ENCODE measurements around the gene TSC1. TPM values are rescaled to one million over a fixed set of nuclear protein-coding genes. Genes with fewer than 3 reads are reported as not detected.

TSC1 gene
- total and polyA plus RNA-seq, 2 experiments from 2014 or later = 23.7 to 48.0 TPM

- Histone ChIP-seq H3K4me3 (no peak overlapping the region), H3K27ac (ENCODE audit: low read depth) (no peak overlapping the region), H3K36me3 (ENCODE audit: insufficient read depth) (no peaks in the 10 kb centered on the region), H3K9me2 (ENCODE audit: insufficient read depth) (no peaks in the 10 kb centered on the region), H4K20me1 (replicated peaks; ENCODE audit: insufficient read depth) (no peaks in the 10 kb centered on the region), H3K4me1 (ENCODE audit: insufficient read depth) (0 out of 2 replicates have a peak, but pooled peaks cover 9% of the 10 kb centered on the region), H3K79me2 (replicated peaks; ENCODE audit: insufficient read depth) (no peaks in the 10 kb centered on the region), H3F3A (replicated peaks; ENCODE audit: low read depth) (no peaks in the 10 kb centered on the region), H2AFZ (no peak overlapping the region), H3K4me2 (no peak overlapping the region), H3K27me3 (ENCODE audit: insufficient read depth) (no peaks in the 10 kb centered on the region)
- H3K36me3 Mint-ChIP-seq (ENCODE audit: low read depth) = no peaks in the 10 kb centered on the region
- peak; percentile 70 for ATAC-seq
- TF ChIP-seq CTCF (conservative IDR thresholded peaks at IDR 0.05; ENCODE audit: low read depth in 2 of 2) (no peak; a peak in 1 of 4 replicates), CREB1 (CRISPR knock-in tag; IDR thresholded peaks at IDR 0.05; ENCODE audit: low read depth) (no peak), EZH2phosphoT487 (IDR thresholded peaks at IDR 0.05; ENCODE audit: unreplicated experiment) (no peak), POLR2AphosphoS5 (IDR thresholded peaks at IDR 0.05; ENCODE audit: low read depth) (no peak), REST (IDR thresholded peaks at IDR 0.05; ENCODE audit: unreplicated experiment) (no peak), ZNF331 (CRISPR knock-in tag; IDR thresholded peaks at IDR 0.05; ENCODE audit: low read depth) (no peak), STAT1 (IDR thresholded peaks at IDR 0.05; ENCODE audit: unreplicated experiment) (no peak), EZH2 (IDR thresholded peaks at IDR 0.05; ENCODE audit: low read depth, unreplicated experiment) (no peak), ZNF114 (CRISPR knock-in tag; IDR thresholded peaks at IDR 0.05) (no peak), JUNB (IDR thresholded peaks at IDR 0.05; ENCODE audit: unreplicated experiment) (no peak), NANOG (IDR thresholded peaks at IDR 0.05; ENCODE audit: borderline replicate concordance) (no peak)
- TF ChIP-seq, protein P1, sequence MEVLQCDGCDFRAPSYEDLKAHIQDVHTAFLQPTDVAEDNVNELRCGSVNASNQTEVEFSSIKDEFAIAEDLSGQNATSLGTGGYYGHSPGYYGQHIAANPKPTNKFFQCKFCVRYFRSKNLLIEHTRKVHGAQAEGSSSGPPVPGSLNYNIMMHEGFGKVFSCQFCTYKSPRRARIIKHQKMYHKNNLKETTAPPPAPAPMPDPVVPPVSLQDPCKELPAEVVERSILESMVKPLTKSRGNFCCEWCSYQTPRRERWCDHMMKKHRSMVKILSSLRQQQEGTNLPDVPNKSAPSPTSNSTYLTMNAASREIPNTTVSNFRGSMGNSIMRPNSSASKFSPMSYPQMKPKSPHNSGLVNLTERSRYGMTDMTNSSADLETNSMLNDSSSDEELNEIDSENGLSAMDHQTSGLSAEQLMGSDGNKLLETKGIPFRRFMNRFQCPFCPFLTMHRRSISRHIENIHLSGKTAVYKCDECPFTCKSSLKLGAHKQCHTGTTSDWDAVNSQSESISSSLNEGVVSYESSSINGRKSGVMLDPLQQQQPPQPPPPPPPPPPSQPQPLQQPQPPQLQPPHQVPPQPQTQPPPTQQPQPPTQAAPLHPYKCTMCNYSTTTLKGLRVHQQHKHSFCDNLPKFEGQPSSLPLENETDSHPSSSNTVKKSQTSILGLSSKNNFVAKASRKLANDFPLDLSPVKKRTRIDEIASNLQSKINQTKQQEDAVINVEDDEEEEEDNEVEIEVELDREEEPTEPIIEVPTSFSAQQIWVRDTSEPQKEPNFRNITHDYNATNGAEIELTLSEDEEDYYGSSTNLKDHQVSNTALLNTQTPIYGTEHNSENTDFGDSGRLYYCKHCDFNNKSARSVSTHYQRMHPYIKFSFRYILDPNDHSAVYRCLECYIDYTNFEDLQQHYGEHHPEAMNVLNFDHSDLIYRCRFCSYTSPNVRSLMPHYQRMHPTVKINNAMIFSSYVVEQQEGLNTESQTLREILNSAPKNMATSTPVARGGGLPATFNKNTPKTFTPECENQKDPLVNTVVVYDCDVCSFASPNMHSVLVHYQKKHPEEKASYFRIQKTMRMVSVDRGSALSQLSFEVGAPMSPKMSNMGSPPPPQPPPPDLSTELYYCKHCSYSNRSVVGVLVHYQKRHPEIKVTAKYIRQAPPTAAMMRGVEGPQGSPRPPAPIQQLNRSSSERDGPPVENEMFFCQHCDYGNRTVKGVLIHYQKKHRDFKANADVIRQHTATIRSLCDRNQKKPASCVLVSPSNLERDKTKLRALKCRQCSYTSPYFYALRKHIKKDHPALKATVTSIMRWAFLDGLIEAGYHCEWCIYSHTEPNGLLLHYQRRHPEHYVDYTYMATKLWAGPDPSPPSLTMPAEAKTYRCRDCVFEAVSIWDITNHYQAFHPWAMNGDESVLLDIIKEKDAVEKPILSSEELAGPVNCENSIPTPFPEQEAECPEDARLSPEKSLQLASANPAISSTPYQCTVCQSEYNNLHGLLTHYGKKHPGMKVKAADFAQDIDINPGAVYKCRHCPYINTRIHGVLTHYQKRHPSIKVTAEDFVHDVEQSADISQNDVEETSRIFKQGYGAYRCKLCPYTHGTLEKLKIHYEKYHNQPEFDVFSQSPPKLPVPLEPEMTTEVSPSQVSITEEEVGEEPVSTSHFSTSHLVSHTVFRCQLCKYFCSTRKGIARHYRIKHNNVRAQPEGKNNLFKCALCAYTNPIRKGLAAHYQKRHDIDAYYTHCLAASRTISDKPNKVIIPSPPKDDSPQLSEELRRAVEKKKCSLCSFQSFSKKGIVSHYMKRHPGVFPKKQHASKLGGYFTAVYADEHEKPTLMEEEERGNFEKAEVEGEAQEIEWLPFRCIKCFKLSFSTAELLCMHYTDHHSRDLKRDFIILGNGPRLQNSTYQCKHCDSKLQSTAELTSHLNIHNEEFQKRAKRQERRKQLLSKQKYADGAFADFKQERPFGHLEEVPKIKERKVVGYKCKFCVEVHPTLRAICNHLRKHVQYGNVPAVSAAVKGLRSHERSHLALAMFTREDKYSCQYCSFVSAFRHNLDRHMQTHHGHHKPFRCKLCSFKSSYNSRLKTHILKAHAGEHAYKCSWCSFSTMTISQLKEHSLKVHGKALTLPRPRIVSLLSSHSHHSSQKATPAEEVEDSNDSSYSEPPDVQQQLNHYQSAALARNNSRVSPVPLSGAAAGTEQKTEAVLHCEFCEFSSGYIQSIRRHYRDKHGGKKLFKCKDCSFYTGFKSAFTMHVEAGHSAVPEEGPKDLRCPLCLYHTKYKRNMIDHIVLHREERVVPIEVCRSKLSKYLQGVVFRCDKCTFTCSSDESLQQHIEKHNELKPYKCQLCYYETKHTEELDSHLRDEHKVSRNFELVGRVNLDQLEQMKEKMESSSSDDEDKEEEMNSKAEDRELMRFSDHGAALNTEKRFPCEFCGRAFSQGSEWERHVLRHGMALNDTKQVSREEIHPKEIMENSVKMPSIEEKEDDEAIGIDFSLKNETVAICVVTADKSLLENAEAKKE (CRISPR knock-in tag; IDR thresholded peaks at IDR 0.05) = no peak
- TF ChIP-seq, protein P2, sequence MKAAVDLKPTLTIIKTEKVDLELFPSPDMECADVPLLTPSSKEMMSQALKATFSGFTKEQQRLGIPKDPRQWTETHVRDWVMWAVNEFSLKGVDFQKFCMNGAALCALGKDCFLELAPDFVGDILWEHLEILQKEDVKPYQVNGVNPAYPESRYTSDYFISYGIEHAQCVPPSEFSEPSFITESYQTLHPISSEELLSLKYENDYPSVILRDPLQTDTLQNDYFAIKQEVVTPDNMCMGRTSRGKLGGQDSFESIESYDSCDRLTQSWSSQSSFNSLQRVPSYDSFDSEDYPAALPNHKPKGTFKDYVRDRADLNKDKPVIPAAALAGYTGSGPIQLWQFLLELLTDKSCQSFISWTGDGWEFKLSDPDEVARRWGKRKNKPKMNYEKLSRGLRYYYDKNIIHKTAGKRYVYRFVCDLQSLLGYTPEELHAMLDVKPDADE (IDR thresholded peaks at IDR 0.05) = no peak
- peaks cover 26% of the 10 kb centered on the region for H3K4me1 Mint-ChIP-seq
- DNase-seq (ENCODE audit: low spot score) = no peak
- H3K9me3 Mint-ChIP-seq = no peaks in the 10 kb centered on the region
- H3K4me3 Mint-ChIP-seq = no peak overlapping the region; the same call in 2 of the 3 replicates
- peaks cover 7% of the 10 kb centered on the region for H3K27me3 Mint-ChIP-seq (ENCODE audit: insufficient read depth, low read depth, poor library complexity)
- no peak overlapping the region for H3K27ac Mint-ChIP-seq
Observed at GRCh38 chr9:132857616-132858342, 86.6 kb downstream of the TSC1 start.

Data from GM23338 (cell line).